ENCODE data around the gene TRAPPC11. TPM values are rescaled to one million over a fixed set of nuclear protein-coding genes. Genes with fewer than 3 reads are reported as not detected.

TRAPPC11 gene
- total and polyA plus RNA-seq, 9 of the 15 experiments (the other 6 are each of a cell fraction or from before 2014, with no cell fraction given): 11.6 to 49.0 (median 28.7) TPM

DNA sequence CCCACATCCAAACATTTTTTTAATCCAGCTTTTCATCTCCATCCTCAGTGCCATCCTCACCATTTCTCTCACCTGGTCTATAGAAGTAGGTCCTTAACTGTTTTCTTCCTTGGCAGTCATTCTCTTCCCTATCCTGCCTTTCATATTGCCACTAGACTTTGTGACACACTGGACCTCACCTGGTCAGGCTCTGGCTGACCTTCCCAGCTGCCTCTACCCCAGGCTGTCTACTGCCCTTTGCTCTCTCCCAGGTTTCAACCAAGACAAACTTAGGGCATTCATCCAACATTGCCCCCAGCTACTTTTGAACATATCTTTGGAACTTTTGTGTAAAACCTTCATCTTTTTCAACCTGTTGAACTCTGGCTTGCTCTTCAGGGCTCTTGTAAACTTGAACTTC, 39.8 kb downstream of the TRAPPC11 start (continued):
- TF ChIP-seq ZNF174 (CRISPR knock-in tag; IDR thresholded peaks at IDR 0.05) (no peak), SMARCE1 (IDR thresholded peaks at IDR 0.05) (no peak), YY1 (IDR thresholded peaks at IDR 0.05; ENCODE audit: borderline replicate concordance in 1 of 3, control insufficient read depth in 1 of 3, extremely low read depth in 1 of 3, insufficient read depth in 3 of 3, insufficient read length in 1 of 3, insufficient replicate concordance in 2 of 3, low read depth in 1 of 3, low read length in 2 of 3) (no peak)
- TF ChIP-seq, protein P1, sequence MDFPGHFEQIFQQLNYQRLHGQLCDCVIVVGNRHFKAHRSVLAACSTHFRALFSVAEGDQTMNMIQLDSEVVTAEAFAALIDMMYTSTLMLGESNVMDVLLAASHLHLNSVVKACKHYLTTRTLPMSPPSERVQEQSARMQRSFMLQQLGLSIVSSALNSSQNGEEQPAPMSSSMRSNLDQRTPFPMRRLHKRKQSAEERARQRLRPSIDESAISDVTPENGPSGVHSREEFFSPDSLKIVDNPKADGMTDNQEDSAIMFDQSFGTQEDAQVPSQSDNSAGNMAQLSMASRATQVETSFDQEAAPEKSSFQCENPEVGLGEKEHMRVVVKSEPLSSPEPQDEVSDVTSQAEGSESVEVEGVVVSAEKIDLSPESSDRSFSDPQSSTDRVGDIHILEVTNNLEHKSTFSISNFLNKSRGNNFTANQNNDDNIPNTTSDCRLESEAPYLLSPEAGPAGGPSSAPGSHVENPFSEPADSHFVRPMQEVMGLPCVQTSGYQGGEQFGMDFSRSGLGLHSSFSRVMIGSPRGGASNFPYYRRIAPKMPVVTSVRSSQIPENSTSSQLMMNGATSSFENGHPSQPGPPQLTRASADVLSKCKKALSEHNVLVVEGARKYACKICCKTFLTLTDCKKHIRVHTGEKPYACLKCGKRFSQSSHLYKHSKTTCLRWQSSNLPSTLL (IDR thresholded peaks at IDR 0.05): no peak
- TF ChIP-seq, protein P2, sequence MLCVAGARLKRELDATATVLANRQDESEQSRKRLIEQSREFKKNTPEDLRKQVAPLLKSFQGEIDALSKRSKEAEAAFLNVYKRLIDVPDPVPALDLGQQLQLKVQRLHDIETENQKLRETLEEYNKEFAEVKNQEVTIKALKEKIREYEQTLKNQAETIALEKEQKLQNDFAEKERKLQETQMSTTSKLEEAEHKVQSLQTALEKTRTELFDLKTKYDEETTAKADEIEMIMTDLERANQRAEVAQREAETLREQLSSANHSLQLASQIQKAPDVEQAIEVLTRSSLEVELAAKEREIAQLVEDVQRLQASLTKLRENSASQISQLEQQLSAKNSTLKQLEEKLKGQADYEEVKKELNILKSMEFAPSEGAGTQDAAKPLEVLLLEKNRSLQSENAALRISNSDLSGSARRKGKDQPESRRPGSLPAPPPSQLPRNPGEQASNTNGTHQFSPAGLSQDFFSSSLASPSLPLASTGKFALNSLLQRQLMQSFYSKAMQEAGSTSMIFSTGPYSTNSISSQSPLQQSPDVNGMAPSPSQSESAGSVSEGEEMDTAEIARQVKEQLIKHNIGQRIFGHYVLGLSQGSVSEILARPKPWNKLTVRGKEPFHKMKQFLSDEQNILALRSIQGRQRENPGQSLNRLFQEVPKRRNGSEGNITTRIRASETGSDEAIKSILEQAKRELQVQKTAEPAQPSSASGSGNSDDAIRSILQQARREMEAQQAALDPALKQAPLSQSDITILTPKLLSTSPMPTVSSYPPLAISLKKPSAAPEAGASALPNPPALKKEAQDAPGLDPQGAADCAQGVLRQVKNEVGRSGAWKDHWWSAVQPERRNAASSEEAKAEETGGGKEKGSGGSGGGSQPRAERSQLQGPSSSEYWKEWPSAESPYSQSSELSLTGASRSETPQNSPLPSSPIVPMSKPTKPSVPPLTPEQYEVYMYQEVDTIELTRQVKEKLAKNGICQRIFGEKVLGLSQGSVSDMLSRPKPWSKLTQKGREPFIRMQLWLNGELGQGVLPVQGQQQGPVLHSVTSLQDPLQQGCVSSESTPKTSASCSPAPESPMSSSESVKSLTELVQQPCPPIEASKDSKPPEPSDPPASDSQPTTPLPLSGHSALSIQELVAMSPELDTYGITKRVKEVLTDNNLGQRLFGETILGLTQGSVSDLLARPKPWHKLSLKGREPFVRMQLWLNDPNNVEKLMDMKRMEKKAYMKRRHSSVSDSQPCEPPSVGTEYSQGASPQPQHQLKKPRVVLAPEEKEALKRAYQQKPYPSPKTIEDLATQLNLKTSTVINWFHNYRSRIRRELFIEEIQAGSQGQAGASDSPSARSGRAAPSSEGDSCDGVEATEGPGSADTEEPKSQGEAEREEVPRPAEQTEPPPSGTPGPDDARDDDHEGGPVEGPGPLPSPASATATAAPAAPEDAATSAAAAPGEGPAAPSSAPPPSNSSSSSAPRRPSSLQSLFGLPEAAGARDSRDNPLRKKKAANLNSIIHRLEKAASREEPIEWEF (CRISPR knock-in tag; IDR thresholded peaks at IDR 0.05): no peak
